ENCODE results near the gene EFNA2. TPM values are rescaled to one million over a fixed set of nuclear protein-coding genes. Genes with fewer than 3 reads are reported as not detected.
A peak's percentile ranks its signal among the peaks of the same experiment; 100 is the strongest.

The EFNA2 gene
- polyA plus RNA-seq, 1 of the 3 experiments (the other 2 are of a cell fraction) = 1.1 TPM

DNA sequence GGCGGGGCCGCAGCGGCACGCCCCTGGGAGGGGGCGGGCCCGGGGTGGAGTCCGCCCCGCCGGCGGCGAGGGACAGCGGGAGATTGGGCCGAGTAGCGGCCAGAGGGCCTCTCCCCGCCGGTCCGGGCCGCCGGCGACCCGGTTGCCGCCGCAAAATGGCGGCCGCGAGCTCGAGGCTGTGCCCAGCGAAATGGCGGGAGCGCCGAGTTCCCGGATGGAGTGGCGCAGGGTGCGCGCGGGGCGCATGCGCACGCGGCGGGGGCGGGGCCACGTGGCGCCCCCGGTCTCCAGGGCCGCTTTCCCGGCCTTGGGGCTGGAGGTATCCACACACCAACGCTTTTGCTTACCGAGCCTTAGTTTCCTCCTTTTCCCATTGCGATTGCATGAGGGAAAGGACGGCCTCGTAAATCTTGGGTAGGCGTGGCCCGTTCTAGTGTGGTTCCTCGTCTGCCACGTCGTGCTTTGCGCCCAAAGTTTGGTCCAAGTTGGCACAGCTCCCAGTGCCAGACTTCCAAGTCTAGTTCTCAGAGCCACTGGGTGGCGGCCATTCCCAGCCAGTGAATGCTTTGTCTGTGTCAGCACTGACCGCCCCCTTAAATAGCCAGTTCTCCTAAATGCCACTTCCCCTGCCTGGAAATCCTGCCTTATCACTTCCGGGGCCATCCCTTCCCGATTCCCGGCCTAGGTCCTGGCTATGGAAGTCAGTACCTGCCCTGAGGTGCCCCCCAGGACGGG is 16.0 kb upstream of the EFNA2 start:
- H3K9me3 ChIP-seq = no peaks in the 10 kb centered on the region
- peak overlapping the region; percentile 91 for H3K9ac ChIP-seq
- peak overlapping the region; percentile 91 to 98 for H3K27ac ChIP-seq (ENCODE audit: low read depth in 2 of 2, low read length in 1 of 2)
- H2AFZ ChIP-seq (ENCODE audit: low read depth) = no peak overlapping the region
- WGBS (ENCODE audit: low lambda C conversion rate) = 0% methylated on average over 13 of the region's 64 CpGs
- peak; percentile 92 for DNase-seq
- H3K79me2 ChIP-seq (ENCODE audit: insufficient read depth) = peaks cover 56% of the 10 kb centered on the region
- H4K20me1 ChIP-seq (ENCODE audit: insufficient read depth) = peaks cover 50% of the 10 kb centered on the region
- peaks cover 40 to 47% of the 10 kb centered on the region in 2 experiments for H3K36me3 ChIP-seq (replicated peaks in 1 of 2; ENCODE audit: control insufficient read depth in 1 of 2, insufficient read depth in 2 of 2, low read length in 1 of 2)
- peaks cover 63% of the 10 kb centered on the region for H3F3A ChIP-seq (replicated peaks; ENCODE audit: insufficient read depth)
- CTCF ChIA-PET = interaction anchor here (0.6 to 18.6 kb wide), 10 partner anchors 9 to 431 kb away, joined by 3 to 594 read pairs (median 4); partner anchors contain the start of gene ATP5F1D
- peak overlapping the region; percentile 98 for H3K4me2 ChIP-seq
- no peaks in the 10 kb centered on the region for H3K9me2 ChIP-seq
- peaks cover 47 to 68% of the 10 kb centered on the region in 2 experiments; a peak in 3 of 4 replicates for H3K4me1 ChIP-seq (ENCODE audit: control insufficient read depth in 1 of 2, insufficient read depth in 2 of 2, low read depth in 1 of 2, low read length in 1 of 2)
- no peak for TF ChIP-seq EP300 (IDR thresholded peaks at IDR 0.05; ENCODE audit: borderline replicate concordance in 1 of 2, low read depth in 1 of 2, low read length in 1 of 2)
- peak; percentile 94 for TF ChIP-seq YY1 (IDR thresholded peaks at IDR 0.05; ENCODE audit: low read depth)
- TF ChIP-seq, protein P1, sequence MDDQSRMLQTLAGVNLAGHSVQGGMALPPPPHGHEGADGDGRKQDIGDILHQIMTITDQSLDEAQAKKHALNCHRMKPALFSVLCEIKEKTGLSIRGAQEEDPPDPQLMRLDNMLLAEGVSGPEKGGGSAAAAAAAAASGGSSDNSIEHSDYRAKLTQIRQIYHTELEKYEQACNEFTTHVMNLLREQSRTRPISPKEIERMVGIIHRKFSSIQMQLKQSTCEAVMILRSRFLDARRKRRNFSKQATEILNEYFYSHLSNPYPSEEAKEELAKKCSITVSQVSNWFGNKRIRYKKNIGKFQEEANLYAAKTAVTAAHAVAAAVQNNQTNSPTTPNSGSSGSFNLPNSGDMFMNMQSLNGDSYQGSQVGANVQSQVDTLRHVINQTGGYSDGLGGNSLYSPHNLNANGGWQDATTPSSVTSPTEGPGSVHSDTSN (IDR thresholded peaks at IDR 0.05) = 0 out of 2 replicates have a peak, but pooled peaks have one; percentile 11
- peak; percentile 20 for TF ChIP-seq RAD21 (IDR thresholded peaks at IDR 0.05; ENCODE audit: low read length)
- TF ChIP-seq NRF1 (IDR thresholded peaks at IDR 0.05; ENCODE audit: low read depth, low read length) = peak; percentile 93
- TF ChIP-seq TAF1 (IDR thresholded peaks at IDR 0.05; ENCODE audit: borderline replicate concordance, low read depth, low read length) = no peak
- TF ChIP-seq, protein P2, sequence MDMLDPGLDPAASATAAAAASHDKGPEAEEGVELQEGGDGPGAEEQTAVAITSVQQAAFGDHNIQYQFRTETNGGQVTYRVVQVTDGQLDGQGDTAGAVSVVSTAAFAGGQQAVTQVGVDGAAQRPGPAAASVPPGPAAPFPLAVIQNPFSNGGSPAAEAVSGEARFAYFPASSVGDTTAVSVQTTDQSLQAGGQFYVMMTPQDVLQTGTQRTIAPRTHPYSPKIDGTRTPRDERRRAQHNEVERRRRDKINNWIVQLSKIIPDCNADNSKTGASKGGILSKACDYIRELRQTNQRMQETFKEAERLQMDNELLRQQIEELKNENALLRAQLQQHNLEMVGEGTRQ (IDR thresholded peaks at IDR 0.05; ENCODE audit: borderline replicate concordance, low read depth, low read length) = peak; percentile 34; the same call in 1 of the 2 replicates
- no peak for TF ChIP-seq FOXM1 (IDR thresholded peaks at IDR 0.05; ENCODE audit: low read depth)
- no peak for TF ChIP-seq GATA2 (CRISPR knock-in tag; IDR thresholded peaks at IDR 0.05)
- TF ChIP-seq, protein P3, sequence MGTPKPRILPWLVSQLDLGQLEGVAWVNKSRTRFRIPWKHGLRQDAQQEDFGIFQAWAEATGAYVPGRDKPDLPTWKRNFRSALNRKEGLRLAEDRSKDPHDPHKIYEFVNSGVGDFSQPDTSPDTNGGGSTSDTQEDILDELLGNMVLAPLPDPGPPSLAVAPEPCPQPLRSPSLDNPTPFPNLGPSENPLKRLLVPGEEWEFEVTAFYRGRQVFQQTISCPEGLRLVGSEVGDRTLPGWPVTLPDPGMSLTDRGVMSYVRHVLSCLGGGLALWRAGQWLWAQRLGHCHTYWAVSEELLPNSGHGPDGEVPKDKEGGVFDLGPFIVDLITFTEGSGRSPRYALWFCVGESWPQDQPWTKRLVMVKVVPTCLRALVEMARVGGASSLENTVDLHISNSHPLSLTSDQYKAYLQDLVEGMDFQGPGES (IDR thresholded peaks at IDR 0.05; ENCODE audit: low read depth, low read length) = no peak
- TF ChIP-seq GABPA (IDR thresholded peaks at IDR 0.05; ENCODE audit: low read depth) = peak; percentile 63
- TF ChIP-seq TEAD4 (IDR thresholded peaks at IDR 0.05; ENCODE audit: borderline replicate concordance, insufficient read depth) = peak; percentile 89; the same call in 1 of the 2 replicates
- TF ChIP-seq ELF1 (IDR thresholded peaks at IDR 0.05) = peak; percentile 17; the same call in 1 of the 2 replicates
- TF ChIP-seq SIN3A (IDR thresholded peaks at IDR 0.05; ENCODE audit: borderline replicate concordance, low read depth, low read length) = peak; percentile 28; the same call in 1 of the 2 replicates
- 0 out of 2 replicates have a peak, but pooled peaks have one; percentile 2 for TF ChIP-seq SMC3 (IDR thresholded peaks at IDR 0.05; ENCODE audit: low read depth, low read length)
- TF ChIP-seq, protein P4, sequence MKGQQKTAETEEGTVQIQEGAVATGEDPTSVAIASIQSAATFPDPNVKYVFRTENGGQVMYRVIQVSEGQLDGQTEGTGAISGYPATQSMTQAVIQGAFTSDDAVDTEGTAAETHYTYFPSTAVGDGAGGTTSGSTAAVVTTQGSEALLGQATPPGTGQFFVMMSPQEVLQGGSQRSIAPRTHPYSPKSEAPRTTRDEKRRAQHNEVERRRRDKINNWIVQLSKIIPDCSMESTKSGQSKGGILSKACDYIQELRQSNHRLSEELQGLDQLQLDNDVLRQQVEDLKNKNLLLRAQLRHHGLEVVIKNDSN (IDR thresholded peaks at IDR 0.05; ENCODE audit: borderline replicate concordance, low read depth) = peak; percentile 71; the same call in 1 of the 2 replicates
- TF ChIP-seq POLR2AphosphoS5 (IDR thresholded peaks at IDR 0.05; ENCODE audit: low read depth, low read length) = peak; percentile 21; the same call in 1 of the 2 replicates
- peak; percentile 87 for TF ChIP-seq MXI1 (IDR thresholded peaks at IDR 0.05; ENCODE audit: low read depth, low read length)
- TF ChIP-seq, protein P5, sequence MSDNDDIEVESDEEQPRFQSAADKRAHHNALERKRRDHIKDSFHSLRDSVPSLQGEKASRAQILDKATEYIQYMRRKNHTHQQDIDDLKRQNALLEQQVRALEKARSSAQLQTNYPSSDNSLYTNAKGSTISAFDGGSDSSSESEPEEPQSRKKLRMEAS (IDR thresholded peaks at IDR 0.05; ENCODE audit: low read depth) = peak; percentile 76
- no peak for TF ChIP-seq CTCF (IDR thresholded peaks at IDR 0.05)
- peak; percentile 59 for TF ChIP-seq NFIC (IDR thresholded peaks at IDR 0.05; ENCODE audit: borderline replicate concordance)
- TF ChIP-seq, protein P6, sequence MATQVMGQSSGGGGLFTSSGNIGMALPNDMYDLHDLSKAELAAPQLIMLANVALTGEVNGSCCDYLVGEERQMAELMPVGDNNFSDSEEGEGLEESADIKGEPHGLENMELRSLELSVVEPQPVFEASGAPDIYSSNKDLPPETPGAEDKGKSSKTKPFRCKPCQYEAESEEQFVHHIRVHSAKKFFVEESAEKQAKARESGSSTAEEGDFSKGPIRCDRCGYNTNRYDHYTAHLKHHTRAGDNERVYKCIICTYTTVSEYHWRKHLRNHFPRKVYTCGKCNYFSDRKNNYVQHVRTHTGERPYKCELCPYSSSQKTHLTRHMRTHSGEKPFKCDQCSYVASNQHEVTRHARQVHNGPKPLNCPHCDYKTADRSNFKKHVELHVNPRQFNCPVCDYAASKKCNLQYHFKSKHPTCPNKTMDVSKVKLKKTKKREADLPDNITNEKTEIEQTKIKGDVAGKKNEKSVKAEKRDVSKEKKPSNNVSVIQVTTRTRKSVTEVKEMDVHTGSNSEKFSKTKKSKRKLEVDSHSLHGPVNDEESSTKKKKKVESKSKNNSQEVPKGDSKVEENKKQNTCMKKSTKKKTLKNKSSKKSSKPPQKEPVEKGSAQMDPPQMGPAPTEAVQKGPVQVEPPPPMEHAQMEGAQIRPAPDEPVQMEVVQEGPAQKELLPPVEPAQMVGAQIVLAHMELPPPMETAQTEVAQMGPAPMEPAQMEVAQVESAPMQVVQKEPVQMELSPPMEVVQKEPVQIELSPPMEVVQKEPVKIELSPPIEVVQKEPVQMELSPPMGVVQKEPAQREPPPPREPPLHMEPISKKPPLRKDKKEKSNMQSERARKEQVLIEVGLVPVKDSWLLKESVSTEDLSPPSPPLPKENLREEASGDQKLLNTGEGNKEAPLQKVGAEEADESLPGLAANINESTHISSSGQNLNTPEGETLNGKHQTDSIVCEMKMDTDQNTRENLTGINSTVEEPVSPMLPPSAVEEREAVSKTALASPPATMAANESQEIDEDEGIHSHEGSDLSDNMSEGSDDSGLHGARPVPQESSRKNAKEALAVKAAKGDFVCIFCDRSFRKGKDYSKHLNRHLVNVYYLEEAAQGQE (IDR thresholded peaks at IDR 0.05; ENCODE audit: low read depth, low read length) = no peak
- H3K4me3 ChIP-seq (ENCODE audit: low read depth in 2 of 2, low read length in 1 of 2) = peak overlapping the region; percentile 78 to 86
- H3K27me3 ChIP-seq (ENCODE audit: insufficient read depth) = no peaks in the 10 kb centered on the region
- POLR2A ChIA-PET = interaction anchor here (0.6 to 1.7 kb wide), 27 partner anchors 10 to 268 kb away, joined by 3 to 110 read pairs (median 6); partner anchors contain the start of genes APC2, ATP5F1D, CBARP and EFNA2

Measured in SK-N-SH (cell line).